ENCODE results near the gene RFC3. TPM values are rescaled to one million over a fixed set of nuclear protein-coding genes. Genes with fewer than 3 reads are reported as not detected.

RFC3 gene
- total RNA-seq, 4 donors from 2014 or later = 3.0 to 7.6 (median 4.0) TPM

GRCh38 chr13:33874871-33875270, 56.9 kb downstream of the RFC3 start:
- H3K27ac ChIP-seq = no peak overlapping the region
- no peaks in the 10 kb centered on the region for H3K36me3 ChIP-seq
- no peaks in the 10 kb centered on the region for H3K9me3 ChIP-seq
- WGBS, 2 donors (ENCODE audit: low coverage in 1 of 2) = 94% methylated on average over 5 of the region's 5 CpGs
- H3K4me3 ChIP-seq = no peak overlapping the region
- no peaks in the 10 kb centered on the region for H3K27me3 ChIP-seq
- TF ChIP-seq EP300 (IDR thresholded peaks at IDR 0.05) (no peak), CTCF (IDR thresholded peaks at IDR 0.05) (no peak), POLR2A (IDR thresholded peaks at IDR 0.05) (no peak), POLR2AphosphoS5 (IDR thresholded peaks at IDR 0.05) (no peak)
- no peaks in the 10 kb centered on the region for H3K4me1 ChIP-seq
- no peak for ATAC-seq

DNA sequence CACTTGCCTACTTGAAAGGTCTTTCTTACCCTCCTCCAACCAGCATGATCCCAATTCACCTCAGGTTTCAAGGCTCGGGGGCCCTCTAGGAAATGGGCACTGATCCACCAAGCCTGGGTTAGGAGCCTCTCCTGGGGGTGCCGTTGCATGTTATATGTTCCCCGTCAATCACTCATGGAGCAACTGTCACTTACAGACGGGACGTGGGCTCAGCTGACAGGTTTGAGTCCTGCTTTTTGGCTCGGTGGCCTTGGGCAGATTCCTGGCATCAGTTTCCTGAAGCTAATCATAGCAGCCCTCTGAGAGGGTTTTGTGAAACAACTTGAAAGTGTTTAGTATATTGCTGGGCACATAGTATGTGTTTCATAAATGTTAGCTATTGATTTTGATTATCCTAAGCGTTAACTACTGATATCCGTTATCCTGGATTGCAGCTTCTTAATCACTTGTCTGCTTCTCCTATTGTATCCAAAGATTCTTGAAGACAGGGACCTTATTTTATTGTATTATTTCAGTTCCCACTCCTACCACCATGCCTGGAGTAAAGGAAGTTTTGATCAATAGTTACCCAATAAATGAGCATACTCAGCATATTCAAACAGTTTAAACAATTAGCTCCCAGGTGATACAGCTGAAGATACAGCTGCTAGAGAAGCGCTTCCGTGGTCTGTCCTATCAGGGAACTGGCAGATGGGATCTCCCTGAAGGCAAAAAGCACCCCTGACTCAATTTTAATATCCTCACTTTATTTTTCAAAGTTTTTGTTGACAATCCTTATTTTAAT, 57.9 kb downstream of the RFC3 start:
- WGBS, 2 donors (ENCODE audit: low coverage in 1 of 2) = 73 to 93% methylated on average over 3 to 9 of the region's 10 CpGs
- H3K4me1 ChIP-seq = no peaks in the 10 kb centered on the region
- ATAC-seq = no peak

DNA sequence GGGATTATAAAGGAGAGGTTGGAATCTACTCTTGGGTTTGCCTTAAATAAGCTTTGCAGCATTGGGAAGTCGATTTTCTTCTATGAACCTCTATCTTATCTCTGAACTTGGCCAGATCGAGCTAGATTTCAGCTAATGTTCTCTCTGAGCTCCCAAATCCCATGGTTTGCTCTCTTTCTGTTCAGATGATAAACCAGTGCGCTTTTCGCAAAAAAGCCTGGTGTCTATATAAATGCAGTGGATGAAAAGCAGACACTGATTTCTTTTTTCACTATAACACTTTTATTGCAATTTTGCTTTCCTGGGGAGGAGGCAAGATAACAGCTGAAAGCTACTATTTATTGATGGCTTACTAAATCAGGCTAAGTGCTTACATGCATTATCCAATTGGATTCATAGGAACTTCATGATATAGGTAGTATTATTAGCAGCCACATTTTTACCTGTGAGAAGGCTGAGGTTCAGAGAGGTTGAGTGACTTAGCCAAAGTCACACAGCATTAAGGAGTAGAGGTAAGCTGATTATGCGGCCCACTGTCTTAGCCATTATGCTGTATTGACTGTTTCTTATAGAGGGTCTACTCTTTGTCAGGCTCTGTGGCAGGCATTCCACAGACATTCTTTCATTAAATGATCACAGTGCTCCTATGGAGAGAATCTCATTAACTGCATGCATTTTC, 58.9 kb downstream of the RFC3 start:
- Histone ChIP-seq H3K4me3 (no peak overlapping the region), H3K27ac (no peak overlapping the region), H3K27me3 (no peaks in the 10 kb centered on the region), H3K36me3 (no peaks in the 10 kb centered on the region), H3K4me1 (no peaks in the 10 kb centered on the region), H3K9me3 (no peaks in the 10 kb centered on the region)
- WGBS, 2 donors (ENCODE audit: low coverage in 1 of 2) = 79 to 91% methylated on average over 5 of the region's 5 CpGs
- TF ChIP-seq POLR2AphosphoS5 (IDR thresholded peaks at IDR 0.05) (no peak), EP300 (IDR thresholded peaks at IDR 0.05) (no peak), CTCF (IDR thresholded peaks at IDR 0.05) (no peak), POLR2A (IDR thresholded peaks at IDR 0.05) (no peak)
- no peak for ATAC-seq

More for the DNA sequence above, 57.9 kb downstream of the RFC3 start:
- Histone ChIP-seq H3K36me3 (no peaks in the 10 kb centered on the region), H3K4me3 (no peak overlapping the region), H3K27me3 (no peaks in the 10 kb centered on the region), H3K27ac (no peak overlapping the region), H3K9me3 (no peaks in the 10 kb centered on the region)
- TF ChIP-seq POLR2AphosphoS5 (IDR thresholded peaks at IDR 0.05) (no peak), CTCF (IDR thresholded peaks at IDR 0.05) (no peak)

GRCh38 chr13:33879118-33879517, 61.2 kb downstream of the RFC3 start:
- no peaks in the 10 kb centered on the region for H3K27me3 ChIP-seq
- no peak overlapping the region for H3K4me3 ChIP-seq
- H3K4me1 ChIP-seq = no peaks in the 10 kb centered on the region
- no peaks in the 10 kb centered on the region for H3K9me3 ChIP-seq
- TF ChIP-seq EP300 (IDR thresholded peaks at IDR 0.05) = no peak
- TF ChIP-seq POLR2AphosphoS5 (IDR thresholded peaks at IDR 0.05) = no peak
- no peak for TF ChIP-seq POLR2A (IDR thresholded peaks at IDR 0.05)
- no peak for TF ChIP-seq CTCF (IDR thresholded peaks at IDR 0.05)
- no peak for ATAC-seq
- no peak overlapping the region for H3K27ac ChIP-seq
- WGBS, 2 donors (ENCODE audit: low coverage in 1 of 2) = 63 to 70% methylated on average over 2 of the region's 2 CpGs
- no peaks in the 10 kb centered on the region for H3K36me3 ChIP-seq

GRCh38 chr13:33882804-33883203, 64.9 kb downstream of the RFC3 start:
- Histone ChIP-seq H3K36me3 (no peaks in the 10 kb centered on the region), H3K27me3 (no peaks in the 10 kb centered on the region), H3K27ac (no peak overlapping the region), H3K4me3 (no peak overlapping the region), H3K9me3 (no peaks in the 10 kb centered on the region), H3K4me1 (no peaks in the 10 kb centered on the region)
- TF ChIP-seq CTCF (IDR thresholded peaks at IDR 0.05) = no peak
- TF ChIP-seq POLR2A (IDR thresholded peaks at IDR 0.05) = no peak
- no peak for TF ChIP-seq EP300 (IDR thresholded peaks at IDR 0.05)
- no peak for TF ChIP-seq POLR2AphosphoS5 (IDR thresholded peaks at IDR 0.05)
- no peak for ATAC-seq
